ENCODE results near the gene SPOP.

Gene SPOP

GRCh38 chr17:49556223-49556943, 121.5 kb downstream of the SPOP start (continued):
- TF ChIP-seq PRDM10 (tag by site-specific recombination; IDR thresholded peaks at IDR 0.05) (no peak), ZNF600 (tag by site-specific recombination; IDR thresholded peaks at IDR 0.05) (peak; percentile 87), ZNF513 (tag by site-specific recombination; IDR thresholded peaks at IDR 0.05) (no peak), ZNF114 (tag by site-specific recombination; IDR thresholded peaks at IDR 0.05) (no peak), ZNF24 (tag by site-specific recombination; IDR thresholded peaks at IDR 0.05) (no peak), ZEB2 (tag by site-specific recombination; IDR thresholded peaks at IDR 0.05) (peak; percentile 70; the same call in 1 of the 2 replicates), ZNF792 (tag by site-specific recombination; IDR thresholded peaks at IDR 0.05) (no peak), ZNF169 (tag by site-specific recombination; IDR thresholded peaks at IDR 0.05) (no peak), ZBTB26 (tag by site-specific recombination; optimal IDR thresholded peaks at IDR 0.05) (peak; percentile 49), ZNF561 (tag by site-specific recombination; IDR thresholded peaks at IDR 0.05; ENCODE audit: borderline replicate concordance) (peak; percentile 67; the same call in 1 of the 2 replicates), ZNF2 (tag by site-specific recombination; IDR thresholded peaks at IDR 0.05) (peak; percentile 97), ZNF610 (tag by site-specific recombination; IDR thresholded peaks at IDR 0.05; ENCODE audit: borderline replicate concordance) (no peak), ZNF433 (tag by site-specific recombination; IDR thresholded peaks at IDR 0.05; ENCODE audit: low read depth) (no peak), ZFP37 (tag by site-specific recombination; IDR thresholded peaks at IDR 0.05) (0 out of 2 replicates have a peak, but pooled peaks have one; percentile 69), KLF10 (tag by site-specific recombination; IDR thresholded peaks at IDR 0.05) (no peak), ZNF274 (IDR thresholded peaks at IDR 0.05; ENCODE audit: low read length) (no peak), ZNF274 (tag by site-specific recombination; IDR thresholded peaks at IDR 0.05; ENCODE audit: borderline replicate concordance) (no peak), PRDM1 (tag by site-specific recombination; IDR thresholded peaks at IDR 0.05) (no peak), ZNF560 (tag by site-specific recombination; IDR thresholded peaks at IDR 0.05; ENCODE audit: borderline replicate concordance) (no peak), ZNF777 (tag by site-specific recombination; IDR thresholded peaks at IDR 0.05; ENCODE audit: borderline replicate concordance) (no peak), PRDM6 (tag by site-specific recombination; IDR thresholded peaks at IDR 0.05) (no peak), ZSCAN30 (tag by site-specific recombination; IDR thresholded peaks at IDR 0.05) (peak; percentile 57; the same call in 1 of the 2 replicates), ZNF133 (tag by site-specific recombination; IDR thresholded peaks at IDR 0.05) (no peak), KLF9 (tag by site-specific recombination; IDR thresholded peaks at IDR 0.05; ENCODE audit: low read depth) (no peak), MYNN (tag by site-specific recombination; IDR thresholded peaks at IDR 0.05; ENCODE audit: borderline replicate concordance) (no peak), ZNF514 (tag by site-specific recombination; IDR thresholded peaks at IDR 0.05) (no peak), ZNF148 (tag by site-specific recombination; IDR thresholded peaks at IDR 0.05; ENCODE audit: borderline replicate concordance) (no peak), ZNF121 (tag by site-specific recombination; IDR thresholded peaks at IDR 0.05) (no peak), ZNF37A (tag by site-specific recombination; IDR thresholded peaks at IDR 0.05) (no peak), YY2 (tag by site-specific recombination; IDR thresholded peaks at IDR 0.05) (no peak)
